Liver (tissue), 9 donors: ENCODE data around the gene DNTT. TPM values are rescaled to one million over a fixed set of nuclear protein-coding genes. Genes with fewer than 3 reads are reported as not detected.

Experiments
- DNase-seq: peaks from one replicate; pipeline ENCODE4 v3.0.0-alpha.2; 2017; ENCODE audit warnings: low spot score
- H3K27ac ChIP-seq, 2 donors: one replicate each; pipeline ENCODE4 v1.7.0; 2013; ENCODE audit warnings: inconsistent platforms in 2 of 2, low read length in 2 of 2, control low read depth in 1 of 2, low read depth in 1 of 2, mild to moderate bottlenecking in 1 of 2
- H3K27me3 ChIP-seq, 4 donors: one replicate each; pipeline versions ENCODE4 v1.6.1 to v1.7.0; 2013; ENCODE audit warnings: low read length in 3 of 4, inconsistent platforms in 1 of 4, mild to moderate bottlenecking in 1 of 4, moderate library complexity in 1 of 4; ENCODE audit not compliant: control insufficient read depth in 4 of 4, insufficient read depth in 4 of 4
- H3K36me3 ChIP-seq, 4 donors: one replicate each; pipeline versions ENCODE4 v1.6.1 to v1.7.0; 2013; ENCODE audit warnings: low read length in 3 of 4, mild to moderate bottlenecking in 3 of 4, low read depth in 1 of 4, moderate library complexity in 1 of 4; ENCODE audit not compliant: control insufficient read depth in 4 of 4, insufficient read depth in 3 of 4
- H3K4me1 ChIP-seq, 4 donors: one replicate each; pipeline versions ENCODE4 v1.6.1 to v1.7.0; 2013; ENCODE audit warnings: low read length in 3 of 4, mild to moderate bottlenecking in 3 of 4, moderate library complexity in 1 of 4; ENCODE audit not compliant: control insufficient read depth in 4 of 4, insufficient read depth in 4 of 4
- H3K4me3 ChIP-seq, 3 donors: one replicate each; pipeline versions ENCODE4 v1.6.1 to v1.7.0; 2013; ENCODE audit warnings: low read length in 3 of 3, control low read depth in 1 of 3, low read depth in 1 of 3, mild to moderate bottlenecking in 1 of 3
- H3K9ac ChIP-seq, 2 donors: one replicate each; pipeline ENCODE4 v1.7.0; 2013; ENCODE audit warnings: low read length in 2 of 2, mild to moderate bottlenecking in 2 of 2, moderate library complexity in 2 of 2, control low read depth in 1 of 2, low read depth in 1 of 2
- H3K9me3 ChIP-seq, 4 donors: one replicate each; pipeline versions ENCODE4 v1.6.1 to v1.7.0; 2013; ENCODE audit warnings: low read length in 3 of 4; ENCODE audit not compliant: control insufficient read depth in 4 of 4
- ATF3 ChIP-seq: IDR thresholded peaks from 2 replicates; pipeline ENCODE4 v1.6.1; 2016; ENCODE audit warnings: antibody characterized with exemption
- CTCF ChIP-seq: fragments of 150-350 bp; IDR thresholded peaks from 2 replicates; pipeline ENCODE4 v1.5.1; 2017; ENCODE audit warnings: improper control_type of control experiment, low read depth, low read length; ENCODE audit not compliant: missing input control
- EGR1 ChIP-seq, 2 donors: IDR thresholded peaks; 2 replicates each; pipeline ENCODE4 v1.6.1; 2016 to 2018; ENCODE audit warnings: antibody characterized with exemption in 2 of 2, low read depth in 2 of 2
- FOXA1 ChIP-seq: IDR thresholded peaks from 2 replicates; pipeline ENCODE4 v1.6.1; 2016; ENCODE audit warnings: antibody characterized with exemption
- FOXA2 ChIP-seq: IDR thresholded peaks from 2 replicates; pipeline ENCODE4 v1.6.1; 2016; ENCODE audit warnings: antibody characterized with exemption
- GABPA ChIP-seq, 2 donors: IDR thresholded peaks in 1 of 2; conservative IDR thresholded peaks in 1 of 2; 2 replicates each; pipeline ENCODE4 v1.6.1; 2016; ENCODE audit warnings: antibody characterized with exemption in 2 of 2, mild to moderate bottlenecking in 1 of 2, moderate library complexity in 1 of 2
- HNF4A ChIP-seq, 2 donors: conservative IDR thresholded peaks; 2 replicates each; pipeline ENCODE4 v1.6.1; 2016; ENCODE audit warnings: antibody characterized with exemption in 2 of 2, mild to moderate bottlenecking in 2 of 2
- HNF4G ChIP-seq: IDR thresholded peaks from 2 replicates; pipeline ENCODE4 v1.6.1; 2016; ENCODE audit warnings: antibody characterized with exemption
- JUND ChIP-seq, 2 donors: IDR thresholded peaks; 2 replicates each; pipeline ENCODE4 v1.6.1; 2016; ENCODE audit warnings: antibody characterized with exemption in 2 of 2
- MAX ChIP-seq: IDR thresholded peaks from 2 replicates; pipeline ENCODE4 v1.6.1; 2016; ENCODE audit warnings: antibody characterized with exemption
- NR2F2 ChIP-seq: IDR thresholded peaks from 2 replicates; pipeline ENCODE4 v1.6.1; 2016; ENCODE audit warnings: antibody characterized with exemption
- RAD21 ChIP-seq, 2 donors: IDR thresholded peaks; 2 replicates each; pipeline ENCODE4 v1.6.1; 2016; ENCODE audit warnings: antibody characterized with exemption in 2 of 2, mild to moderate bottlenecking in 2 of 2
- RXRA ChIP-seq, 2 donors: IDR thresholded peaks; 2 replicates each; pipeline ENCODE4 v1.6.1; 2017 to 2018; ENCODE audit warnings: antibody characterized with exemption in 2 of 2, mild to moderate bottlenecking in 1 of 2
- SP1 ChIP-seq: IDR thresholded peaks from 2 replicates; pipeline ENCODE4 v1.6.1; 2018; ENCODE audit warnings: antibody characterized with exemption, mild to moderate bottlenecking
- TAF1 ChIP-seq: conservative IDR thresholded peaks from 2 replicates; pipeline ENCODE4 v1.6.1; 2016; ENCODE audit warnings: antibody characterized with exemption, mild to moderate bottlenecking
- YY1 ChIP-seq: IDR thresholded peaks from 2 replicates; pipeline ENCODE4 v1.6.1; 2016; ENCODE audit warnings: antibody characterized with exemption, mild to moderate bottlenecking
- ZBTB33 ChIP-seq: IDR thresholded peaks from 2 replicates; pipeline ENCODE4 v1.6.1; 2016; ENCODE audit warnings: antibody characterized with exemption
- WGBS: extraction: QIAGEN DNeasy Blood & Tissue Kit; methylation state at CpG from one replicate; pipeline ENCODE4 v1.1.7; 2013; 5-methylcytosine and 5-hydroxymethylcytosine counted together
- polyA plus RNA-seq, 2 donors: library from polyadenylated mRNA; stranded (reverse) in 1 of 2; unstranded in 1 of 2; fragments of 200-250 nt in 1 of 2; fragments of >200 nt in 1 of 2; fragmentation: Nextera tagmentation in 1 of 2; extraction: Ambion mirVana in 1 of 2; gene quantifications; one replicate each; pipeline versions ENCODE4 v1.2.1 to v1.2.3, GENCODE V29; 2013 to 2015
- total RNA-seq, 2 donors: library from RNA; depleted of rRNA; stranded (reverse); fragments of >200 nt; gene quantifications; one replicate each; pipeline ENCODE4 v1.2.3, GENCODE V29; 2014
- donor health status: healthy.
- donor health status: healthy.
- donor health status: healthy.
- donor health status: healthy.
- donor health status: healthy.

The DNTT gene
- total and polyA plus RNA-seq, 4 donors, result 0.70 TPM; not detected in 3

- Histone ChIP-seq H3K27ac (no peak overlapping the region), H3K4me3 (no peak overlapping the region), H3K9me3 (no peaks in the 10 kb centered on the region), H3K27me3 (no peaks in the 10 kb centered on the region), H3K4me1 (peaks cover 6 to 61% (median 37%) of the 10 kb centered on the region in 4 donors), H3K9ac (no peak overlapping the region), H3K36me3 (no peaks in the 10 kb centered on the region)
- 75% methylated on average over 3 of the region's 3 CpGs for WGBS
- no peak for TF ChIP-seq EGR1 (IDR thresholded peaks at IDR 0.05; ENCODE audit: low read depth in 2 of 2)
- no peak for TF ChIP-seq ATF3
- TF ChIP-seq NR2F2, result no peak
- TF ChIP-seq CTCF, result no peak
- TF ChIP-seq HNF4G, result no peak
- TF ChIP-seq ZBTB33, result no peak
- TF ChIP-seq HNF4A (conservative IDR thresholded peaks at IDR 0.05), result no peak
- TF ChIP-seq FOXA2, result no peak
- no peak for TF ChIP-seq SP1
- TF ChIP-seq MAX, result no peak
- no peak for DNase-seq
These were observed 42.3 kb upstream of the DNTT start for GRCh38 chr10:96261930-96262329.

GRCh38 chr10:96263176-96263575 is 41.1 kb upstream of the DNTT start:
- H3K4me3 ChIP-seq, result no peak overlapping the region
- H3K9me3 ChIP-seq, result no peaks in the 10 kb centered on the region
- H3K27me3 ChIP-seq, result no peaks in the 10 kb centered on the region
- H3K27ac ChIP-seq, result no peak overlapping the region
- WGBS, result 91% methylated on average over 4 of the region's 4 CpGs
- no peak overlapping the region for H3K9ac ChIP-seq
- no peak for TF ChIP-seq ATF3
- H3K36me3 ChIP-seq, result no peaks in the 10 kb centered on the region
- peaks cover 9 to 57% (median 44%) of the 10 kb centered on the region in 4 donors for H3K4me1 ChIP-seq
- no peak for DNase-seq

GRCh38 chr10:96263669-96264068 is 40.6 kb upstream of the DNTT start:
- H3K27ac ChIP-seq, result no peak overlapping the region
- TF ChIP-seq GABPA (IDR thresholded peaks at IDR 0.05 in 1 of 2, conservative IDR thresholded peaks at IDR 0.05 in 1 of 2) (no peak), RXRA (IDR thresholded peaks at IDR 0.05) (no peak), NR2F2 (no peak), JUND (IDR thresholded peaks at IDR 0.05) (no peak), RAD21 (IDR thresholded peaks at IDR 0.05) (no peak), HNF4A (conservative IDR thresholded peaks at IDR 0.05) (no peak), TAF1 (no peak), SP1 (no peak), CTCF (no peak), FOXA1 (no peak), HNF4G (no peak), ATF3 (no peak), FOXA2 (no peak), YY1 (no peak), ZBTB33 (no peak)

More at GRCh38 chr10:96263669-96264068, 40.6 kb upstream of the DNTT start:
- Histone ChIP-seq H3K9me3 (no peaks in the 10 kb centered on the region), H3K36me3 (no peaks in the 10 kb centered on the region), H3K4me3 (no peak overlapping the region), H3K27me3 (no peaks in the 10 kb centered on the region), H3K4me1 (peaks cover 9 to 58% (median 46%) of the 10 kb centered on the region in 4 donors), H3K9ac (no peak overlapping the region)
- 83% methylated on average over 4 of the region's 4 CpGs for WGBS
- DNase-seq, result no peak
